Immature natural killer cell (primary cell): ENCODE data around the gene DUSP18. TPM values are rescaled to one million over a fixed set of nuclear protein-coding genes. Genes with fewer than 3 reads are reported as not detected.
"Not testable (repeated sequence)": the region's sequence is repeated elsewhere in the genome, so short reads cannot be mapped to it uniquely, and the experiment has no call there.

Experiments
- DNase-seq, 3 donors: peaks; one replicate each; pipeline ENCODE4 v3.0.0; 2022; ENCODE audit warnings: mixed read lengths in 1 of 3
- H3K27ac Mint-ChIP-seq, 6 donors: one replicate each; pipeline ENCODE4 v1.8.0; 2020; ENCODE audit warnings: mixed read lengths in 6 of 6, mild to moderate bottlenecking in 5 of 6, inconsistent platforms in 4 of 6, moderate library complexity in 3 of 6
- H3K27me3 Mint-ChIP-seq, 3 donors: one replicate each; pipeline ENCODE4 v1.8.0; 2020 to 2021; ENCODE audit warnings: low read depth in 3 of 3, mild to moderate bottlenecking in 3 of 3, mixed read lengths in 3 of 3, moderate library complexity in 3 of 3, inconsistent platforms in 1 of 3
- H3K36me3 Mint-ChIP-seq, 3 donors: one replicate each; pipeline ENCODE4 v1.8.0; 2020; ENCODE audit warnings: mixed read lengths in 3 of 3, inconsistent platforms in 2 of 3, mild to moderate bottlenecking in 2 of 3
- H3K4me1 Mint-ChIP-seq, 2 donors: one replicate each; pipeline ENCODE4 v1.8.0; 2020; ENCODE audit warnings: inconsistent platforms in 2 of 2, mild to moderate bottlenecking in 2 of 2, mixed read lengths in 2 of 2, moderate library complexity in 1 of 2
- H3K4me3 Mint-ChIP-seq, 5 donors: one replicate each; pipeline ENCODE4 v1.8.0; 2020; ENCODE audit warnings: mild to moderate bottlenecking in 5 of 5, mixed read lengths in 5 of 5, inconsistent platforms in 3 of 5, moderate library complexity in 3 of 5
- H3K9me3 Mint-ChIP-seq, 6 donors: one replicate each; pipeline ENCODE4 v1.8.0; 2020; ENCODE audit warnings: mild to moderate bottlenecking in 6 of 6, mixed read lengths in 6 of 6, inconsistent platforms in 4 of 6, moderate library complexity in 3 of 6
- polyA plus RNA-seq, 3 donors: library from polyadenylated mRNA; unstranded; fragments of 300-500 nt; fragmentation: Illumina TruSeq; gene quantifications; one replicate each; pipeline ENCODE4 v1.2.3, GENCODE V29; 2021

The DUSP18 gene
- polyA plus RNA-seq, 3 donors from 2014 or later: 4.6 to 8.6 (median 4.7) TPM

DNA sequence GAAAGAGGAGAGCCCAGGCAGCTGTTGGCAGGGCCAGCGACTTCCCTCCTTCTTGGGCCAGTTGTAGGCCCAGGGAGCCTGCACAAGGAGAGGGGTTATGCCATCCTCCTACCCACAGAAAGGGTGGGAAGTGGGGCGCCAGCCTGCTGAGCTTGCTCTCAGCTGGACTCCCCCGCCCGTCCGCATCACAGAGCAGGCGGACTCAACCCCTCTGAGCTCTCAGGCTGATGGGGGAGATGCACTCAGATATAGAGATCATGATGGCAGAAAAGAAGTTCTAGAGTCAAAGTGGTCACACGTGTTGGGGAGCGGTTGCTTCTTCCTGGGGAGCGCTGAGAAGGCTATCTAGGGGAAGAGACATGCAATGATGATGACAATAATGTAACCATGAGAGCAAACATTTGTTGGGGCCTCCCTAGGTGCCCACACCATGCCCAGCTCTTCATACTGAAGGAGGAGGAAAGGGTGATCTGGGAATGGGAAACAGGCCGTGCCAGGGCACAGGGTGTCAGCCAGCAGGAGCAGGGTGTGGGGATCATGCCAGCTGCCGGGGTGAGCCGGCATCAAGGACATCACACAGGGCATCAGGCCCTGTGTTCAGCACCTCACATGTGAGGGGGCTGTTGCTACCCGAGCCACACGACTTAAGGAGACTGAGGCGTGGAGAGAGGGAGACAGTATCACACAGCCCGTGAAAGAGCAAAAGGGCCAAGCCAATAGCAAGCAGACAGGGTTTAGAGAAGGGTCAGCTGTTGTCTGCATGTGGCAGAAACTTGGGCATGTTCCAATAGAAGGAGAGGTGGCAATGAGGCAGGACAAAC, 24.4 kb downstream of the DUSP18 start:
- peaks cover 0 to 4% (median 0%) of the 10 kb centered on the region in 3 donors for H3K36me3 Mint-ChIP-seq
- no peak for DNase-seq
- H3K9me3 Mint-ChIP-seq: peaks cover 0 to 2% (median 0%) of the 10 kb centered on the region in 6 donors
- peak overlapping the region in 2 of 6 donors; percentile 14 to 53 for H3K27ac Mint-ChIP-seq
- no peaks in the 10 kb centered on the region for H3K27me3 Mint-ChIP-seq
- H3K4me1 Mint-ChIP-seq: no peaks in the 10 kb centered on the region
- no peak overlapping the region for H3K4me3 Mint-ChIP-seq

DNA sequence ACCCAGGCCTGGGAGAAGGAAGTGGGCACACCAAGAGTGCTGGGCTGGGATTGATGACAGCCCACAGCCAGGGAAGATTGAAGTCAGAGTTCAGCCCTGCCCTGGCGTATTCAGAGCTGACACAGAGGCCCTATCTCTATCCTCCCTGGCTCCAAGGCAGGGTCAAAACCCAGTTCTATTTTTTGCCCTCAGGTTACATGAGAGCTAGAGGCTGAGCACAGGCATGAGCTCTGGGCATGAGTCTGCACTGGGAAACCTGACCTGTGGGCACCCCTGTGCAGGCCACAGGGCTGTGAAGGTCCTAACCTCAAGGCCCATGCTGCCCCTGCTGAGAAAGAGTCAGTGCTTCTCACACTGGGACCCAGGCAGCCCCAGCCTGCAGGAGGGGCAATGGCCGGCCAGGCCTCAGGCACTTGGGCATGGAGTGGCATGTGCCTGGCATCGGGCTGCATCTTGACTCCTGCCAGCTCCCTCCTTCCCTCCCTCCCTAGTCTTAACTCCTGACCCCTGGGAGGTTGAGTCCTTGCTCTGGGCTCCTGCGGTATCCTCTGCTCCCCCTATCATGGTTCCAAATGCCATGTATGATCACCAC, 26.7 kb downstream of the DUSP18 start:
- peaks cover 0 to 2% (median 0%) of the 10 kb centered on the region in 6 donors for H3K9me3 Mint-ChIP-seq
- no peak overlapping the region for H3K27ac Mint-ChIP-seq
- H3K36me3 Mint-ChIP-seq: peaks cover 0 to 4% (median 0%) of the 10 kb centered on the region in 3 donors
- H3K4me3 Mint-ChIP-seq: no peak overlapping the region
- peaks cover 0 to 2% (median 0%) of the 10 kb centered on the region in 3 donors for H3K27me3 Mint-ChIP-seq
- peaks cover 9 to 10% of the 10 kb centered on the region in 2 donors for H3K4me1 Mint-ChIP-seq
- no peak for DNase-seq

DNA sequence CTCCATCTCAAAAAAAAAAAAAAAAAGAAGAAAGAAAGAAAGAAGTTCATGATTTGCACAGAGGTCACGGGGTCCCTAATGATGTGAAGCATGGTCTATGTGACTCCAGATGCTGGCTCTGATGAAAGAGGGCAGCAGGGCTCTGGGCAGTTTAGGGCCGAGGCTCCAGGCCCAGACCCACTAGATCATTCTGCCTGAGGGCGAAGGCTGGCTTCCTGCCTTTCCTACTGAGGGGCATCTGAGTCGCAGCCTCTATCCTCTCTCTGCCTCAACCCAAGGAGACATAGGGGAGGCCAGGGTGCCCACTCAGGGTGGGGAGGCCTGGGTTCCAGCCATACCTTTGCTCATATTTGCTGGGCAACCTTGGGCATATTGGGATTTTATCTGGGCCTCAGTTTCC, 27.3 kb downstream of the DUSP18 start:
- Mint-ChIP-seq H3K4me1 (peaks cover 10 to 13% of the 10 kb centered on the region in 2 donors), H3K36me3 (peaks cover 0 to 4% (median 0%) of the 10 kb centered on the region in 3 donors), H3K4me3 (no peak overlapping the region), H3K9me3 (peaks cover 0 to 2% (median 0%) of the 10 kb centered on the region in 6 donors), H3K27ac (no peak overlapping the region), H3K27me3 (peaks cover 0 to 2% (median 0%) of the 10 kb centered on the region in 3 donors)
- no peak for DNase-seq

DNA sequence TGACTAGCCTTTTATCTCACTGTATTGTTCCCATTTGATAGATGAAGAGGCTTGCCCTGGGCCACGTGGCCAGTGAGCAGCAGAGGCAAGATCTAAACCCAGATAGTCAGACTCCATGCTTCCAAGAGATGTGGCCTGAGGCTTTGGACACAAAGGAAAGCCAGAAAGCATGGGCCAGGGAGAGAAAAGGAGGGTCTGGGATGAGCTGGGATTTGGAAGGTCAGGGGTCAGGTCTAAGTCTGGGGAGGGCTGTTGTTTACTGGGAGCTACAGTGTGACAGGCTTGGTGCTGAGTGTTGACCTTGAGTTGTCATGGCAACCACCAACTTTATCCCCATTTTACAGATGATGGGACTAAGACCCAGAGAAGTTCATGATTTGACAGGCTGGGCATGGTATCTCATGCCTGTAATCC, 30.0 kb downstream of the DUSP18 start:
- H3K9me3 Mint-ChIP-seq: peaks cover 0 to 2% (median 0%) of the 10 kb centered on the region in 6 donors
- H3K27ac Mint-ChIP-seq: peak overlapping the region in 2 of 6 donors; percentile 17 to 25
- H3K4me3 Mint-ChIP-seq: peak overlapping the region; percentile 4 to 57 (median 42)
- H3K27me3 Mint-ChIP-seq: peaks cover 1 to 3% (median 2%) of the 10 kb centered on the region in 3 donors
- peaks cover 0 to 4% (median 0%) of the 10 kb centered on the region in 3 donors for H3K36me3 Mint-ChIP-seq
- H3K4me1 Mint-ChIP-seq: peaks cover 19 to 20% of the 10 kb centered on the region in 2 donors
- DNase-seq: no peak

DNA sequence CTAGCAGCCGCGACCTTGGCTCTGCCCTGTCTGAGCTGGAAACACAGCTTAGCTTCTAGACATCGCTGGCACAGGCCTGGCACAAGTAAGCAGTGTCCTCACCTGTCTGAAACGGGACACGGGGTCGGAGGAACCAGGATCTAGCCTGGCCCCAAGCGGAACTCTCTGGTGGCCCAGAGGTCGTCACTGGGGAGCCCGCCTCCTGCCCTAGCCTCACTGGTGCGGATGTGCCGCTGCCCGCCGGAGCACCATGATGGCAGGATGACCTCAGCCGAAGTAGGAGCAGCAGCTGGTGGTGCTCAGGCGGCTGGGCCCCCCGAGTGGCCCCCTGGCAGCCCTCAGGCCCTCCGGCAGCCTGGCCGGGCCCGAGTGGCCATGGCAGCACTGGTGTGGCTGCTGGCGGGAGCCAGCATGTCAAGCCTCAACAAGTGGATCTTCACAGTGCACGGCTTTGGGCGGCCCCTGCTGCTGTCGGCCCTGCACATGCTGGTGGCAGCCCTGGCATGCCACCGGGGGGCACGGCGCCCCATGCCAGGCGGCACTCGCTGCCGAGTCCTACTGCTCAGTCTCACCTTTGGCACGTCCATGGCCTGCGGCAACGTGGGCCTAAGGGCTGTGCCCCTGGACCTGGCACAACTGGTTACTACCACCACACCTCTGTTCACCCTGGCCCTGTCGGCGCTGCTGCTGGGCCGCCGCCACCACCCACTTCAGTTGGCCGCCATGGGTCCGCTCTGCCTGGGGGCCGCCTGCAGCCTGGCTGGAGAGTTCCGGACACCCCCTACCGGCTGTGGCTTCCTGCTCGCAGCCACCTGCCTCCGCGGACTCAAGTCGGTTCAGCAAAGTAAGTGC, 31.2 kb downstream of the DUSP18 start:
- Mint-ChIP-seq H3K27ac (peak overlapping the region; percentile 60 to 85 (median 76)), H3K4me1 (peaks cover 19 to 20% of the 10 kb centered on the region in 2 donors), H3K27me3 (peaks cover 1 to 3% (median 2%) of the 10 kb centered on the region in 3 donors), H3K36me3 (peaks cover 0 to 4% (median 0%) of the 10 kb centered on the region in 3 donors), H3K4me3 (peak overlapping the region; percentile 79 to 92 (median 85)), H3K9me3 (peaks cover 0 to 2% (median 0%) of the 10 kb centered on the region in 6 donors)
- DNase-seq: peak; percentile 16 to 32 (median 18)

DNA sequence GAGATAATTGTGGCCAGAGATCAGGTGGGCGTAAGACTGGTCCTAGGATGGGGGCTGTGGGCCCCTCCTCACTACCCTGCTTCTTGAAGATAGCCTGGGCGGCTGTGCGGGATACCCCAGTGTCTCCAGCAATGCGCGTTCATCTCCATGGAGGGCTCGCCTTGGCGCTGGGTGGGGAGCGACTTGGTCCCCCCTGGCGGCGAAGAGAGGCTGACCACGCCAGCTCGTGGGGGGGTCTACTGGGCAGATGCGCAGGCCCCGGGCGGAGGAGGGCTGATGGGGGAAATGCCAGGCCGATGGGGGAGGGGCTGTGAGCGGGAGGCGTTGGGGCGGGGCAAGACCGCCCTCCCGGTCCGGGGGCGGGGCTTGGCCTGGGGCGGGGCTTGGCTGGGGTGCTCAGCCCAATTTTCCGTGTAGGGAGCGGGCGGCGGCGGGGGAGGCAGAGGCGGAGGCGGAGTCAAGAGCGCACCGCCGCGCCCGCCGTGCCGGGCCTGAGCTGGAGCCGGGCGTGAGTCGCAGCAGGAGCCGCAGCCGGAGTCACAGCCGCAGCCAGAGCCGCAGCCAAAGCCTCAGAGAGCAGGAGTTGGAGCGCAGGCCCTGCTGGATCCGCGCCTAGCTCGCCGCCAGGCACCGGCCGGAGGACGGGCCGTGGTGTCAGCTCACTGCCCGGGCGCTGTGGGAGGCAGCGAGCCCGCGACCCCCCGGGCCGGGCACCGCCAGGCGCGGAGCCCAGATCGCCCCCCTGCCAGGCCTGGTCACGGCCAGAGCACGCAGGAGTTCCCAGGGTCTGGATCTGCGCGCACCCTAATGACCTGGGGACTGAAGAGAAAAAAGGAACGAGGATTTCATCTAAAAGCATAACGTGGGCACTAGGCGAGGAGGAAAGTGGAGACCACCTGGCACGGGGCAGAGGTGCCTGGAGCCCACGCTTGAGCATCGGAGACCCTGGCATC, 32.1 kb downstream of the DUSP18 start, which contains the start of gene SLC35E4:
Gene SLC35E4, plus strand, starts transcription at position 509 of the 953 bp plus-strand sequence. CDS start 670 bp downstream, outside the sequence.
- peaks cover 1 to 4% (median 3%) of the 10 kb centered on the region in 3 donors for H3K27me3 Mint-ChIP-seq
- peaks cover 0 to 2% (median 0%) of the 10 kb centered on the region in 6 donors for H3K9me3 Mint-ChIP-seq
- peak within 1 kb of the TSS; percentile 80 to 92 (median 85) for H3K4me3 Mint-ChIP-seq
- peaks cover 19 to 20% of the 10 kb centered on the region in 2 donors for H3K4me1 Mint-ChIP-seq
- peak within 1 kb of the TSS; percentile 86 to 96 (median 94) for H3K27ac Mint-ChIP-seq
- DNase-seq: peak; percentile 90 to 92 (median 92)
- peaks cover 0 to 4% (median 0%) of the 10 kb centered on the region in 3 donors for H3K36me3 Mint-ChIP-seq

DNA sequence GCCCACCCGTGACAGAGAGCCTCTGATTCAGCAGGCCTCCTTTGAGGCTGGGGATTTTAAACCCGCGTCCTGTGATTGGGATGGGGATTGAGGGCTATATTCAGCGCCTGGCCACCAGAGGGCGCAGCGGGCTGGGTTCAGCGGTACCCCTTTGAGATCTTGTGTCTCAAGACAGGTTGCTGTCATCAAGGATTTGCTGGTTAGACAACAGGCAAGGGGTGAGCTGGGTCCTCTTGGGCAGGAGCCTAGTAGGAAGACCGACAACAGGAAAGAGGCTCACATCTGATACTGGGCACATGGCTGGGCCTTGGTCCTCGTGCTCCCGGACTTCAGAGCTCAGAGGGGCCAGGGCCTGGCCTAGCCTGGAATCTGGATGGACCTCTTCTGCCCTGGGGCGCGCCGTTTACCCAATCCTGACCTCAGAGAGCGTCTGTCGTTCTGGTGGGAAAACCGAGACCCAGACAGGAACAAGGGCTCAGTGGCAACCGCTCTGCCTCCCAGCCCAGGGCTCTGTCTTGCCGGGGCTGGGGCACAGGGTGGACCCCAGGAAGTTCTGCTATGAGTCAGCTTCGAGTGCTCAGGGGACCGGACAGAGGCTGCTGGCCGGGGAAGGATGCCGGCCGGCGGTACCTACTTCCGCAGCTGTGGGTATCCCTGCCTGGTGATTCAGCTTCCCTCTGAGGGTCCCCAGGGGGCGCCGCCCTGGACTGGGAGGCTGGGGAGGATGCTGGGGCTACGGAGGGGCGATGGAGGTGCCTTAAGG, 33.0 kb downstream of the DUSP18 start:
- Mint-ChIP-seq H3K27ac (peak overlapping the region; percentile 86 to 96 (median 94)), H3K4me3 (peak overlapping the region; percentile 77 to 87 (median 84)), H3K4me1 (peaks cover 19 to 20% of the 10 kb centered on the region in 2 donors), H3K36me3 (peaks cover 0 to 4% (median 0%) of the 10 kb centered on the region in 3 donors), H3K9me3 (peaks cover 0 to 2% (median 0%) of the 10 kb centered on the region in 6 donors), H3K27me3 (peaks cover 1 to 6% (median 3%) of the 10 kb centered on the region in 3 donors)
- DNase-seq: peak; percentile 83 to 85 (median 83)

DNA sequence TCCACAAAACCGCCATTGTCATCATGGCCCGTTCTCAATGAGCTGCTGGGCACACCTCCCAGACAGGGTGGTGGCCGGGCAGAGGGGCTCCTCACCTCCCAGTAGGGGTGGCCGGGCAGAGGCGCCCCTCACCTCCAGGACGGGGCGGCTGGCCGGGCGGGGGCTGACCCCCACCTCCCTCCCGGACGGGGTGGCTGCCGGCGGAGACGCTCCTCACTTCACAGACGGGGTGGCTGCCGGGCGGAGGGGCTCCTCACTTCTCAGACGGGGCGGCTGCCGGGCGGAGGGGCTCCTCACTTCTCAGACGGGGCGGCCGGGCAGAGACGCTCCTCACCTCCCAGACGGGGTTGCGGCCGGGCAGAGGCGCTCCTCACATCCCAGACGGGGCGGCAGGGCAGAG, 36.2 kb downstream of the DUSP18 start:
- not testable (repeated sequence) for H3K27me3 Mint-ChIP-seq, H3K4me3 Mint-ChIP-seq, DNase-seq, H3K27ac Mint-ChIP-seq, H3K9me3 Mint-ChIP-seq, H3K36me3 Mint-ChIP-seq
- H3K4me1 Mint-ChIP-seq: peaks cover 13 to 14% of the 10 kb centered on the region in 2 donors

DNA sequence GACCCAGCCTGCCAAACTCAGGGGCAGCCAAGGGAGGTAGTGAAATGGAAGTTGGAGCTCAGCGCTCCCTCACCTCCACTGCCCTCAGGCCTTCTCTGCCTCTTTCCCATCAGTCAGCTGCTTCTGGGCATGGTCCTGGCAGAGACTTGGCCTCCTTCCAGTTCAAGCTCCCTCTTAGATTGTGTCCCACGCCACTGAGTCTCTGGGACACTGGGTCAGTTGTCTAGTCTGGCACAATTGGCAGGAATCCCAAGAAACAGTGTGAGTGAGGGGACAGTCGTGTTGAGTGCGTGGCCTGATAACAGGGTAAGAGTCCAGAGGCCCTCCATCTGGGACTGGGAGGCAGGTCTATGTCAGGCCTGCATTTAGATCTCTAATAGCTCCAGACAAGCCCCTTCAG, 39.2 kb downstream of the DUSP18 start:
- peaks cover 0 to 4% (median 0%) of the 10 kb centered on the region in 3 donors for H3K27me3 Mint-ChIP-seq
- no peak overlapping the region for H3K27ac Mint-ChIP-seq
- no peaks in the 10 kb centered on the region for H3K9me3 Mint-ChIP-seq
- H3K36me3 Mint-ChIP-seq: no peaks in the 10 kb centered on the region
- H3K4me1 Mint-ChIP-seq: no peaks in the 10 kb centered on the region
- no peak for DNase-seq
- no peak overlapping the region for H3K4me3 Mint-ChIP-seq

DNA sequence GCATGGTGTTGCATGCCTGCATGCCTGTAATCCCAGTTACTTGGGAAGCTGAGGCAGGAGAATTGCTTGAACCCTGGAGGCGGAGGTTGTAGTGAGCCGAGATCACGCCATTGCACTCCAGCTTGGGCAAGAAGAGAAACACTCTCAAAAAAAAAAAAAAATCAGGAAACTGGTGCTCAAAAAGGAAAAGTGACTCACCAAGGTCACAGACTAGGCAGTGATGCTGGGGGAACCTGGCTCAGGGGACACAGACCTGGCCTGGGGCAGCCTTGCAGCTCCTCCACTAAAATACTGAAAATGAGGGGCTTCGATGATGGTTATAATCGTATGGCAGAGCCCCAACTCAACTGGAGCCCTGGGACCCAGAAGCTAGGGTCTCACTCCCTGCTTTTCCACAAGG, 40.2 kb downstream of the DUSP18 start:
- Mint-ChIP-seq H3K27ac (no peak overlapping the region), H3K4me3 (no peak overlapping the region), H3K27me3 (peaks cover 0 to 4% (median 0%) of the 10 kb centered on the region in 3 donors), H3K9me3 (no peaks in the 10 kb centered on the region), H3K36me3 (no peaks in the 10 kb centered on the region), H3K4me1 (no peaks in the 10 kb centered on the region)
- no peak for DNase-seq

DNA sequence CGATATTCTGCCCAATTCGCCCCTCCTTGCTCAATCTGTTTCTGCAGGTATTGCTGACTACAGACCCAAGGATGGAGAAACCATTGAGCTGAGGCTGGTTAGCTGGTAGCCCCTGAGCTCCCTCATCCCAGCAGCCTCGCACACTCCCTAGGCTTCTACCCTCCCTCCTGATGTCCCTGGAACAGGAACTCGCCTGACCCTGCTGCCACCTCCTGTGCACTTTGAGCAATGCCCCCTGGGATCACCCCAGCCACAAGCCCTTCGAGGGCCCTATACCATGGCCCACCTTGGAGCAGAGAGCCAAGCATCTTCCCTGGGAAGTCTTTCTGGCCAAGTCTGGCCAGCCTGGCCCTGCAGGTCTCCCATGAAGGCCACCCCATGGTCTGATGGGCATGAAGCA, 41.3 kb downstream of the DUSP18 start:
- H3K9me3 Mint-ChIP-seq: no peaks in the 10 kb centered on the region
- no peaks in the 10 kb centered on the region for H3K36me3 Mint-ChIP-seq
- no peaks in the 10 kb centered on the region for H3K4me1 Mint-ChIP-seq
- no peak overlapping the region for H3K27ac Mint-ChIP-seq
- no peak overlapping the region for H3K4me3 Mint-ChIP-seq
- no peak for DNase-seq
- H3K27me3 Mint-ChIP-seq: peaks cover 0 to 7% (median 2%) of the 10 kb centered on the region in 3 donors

DNA sequence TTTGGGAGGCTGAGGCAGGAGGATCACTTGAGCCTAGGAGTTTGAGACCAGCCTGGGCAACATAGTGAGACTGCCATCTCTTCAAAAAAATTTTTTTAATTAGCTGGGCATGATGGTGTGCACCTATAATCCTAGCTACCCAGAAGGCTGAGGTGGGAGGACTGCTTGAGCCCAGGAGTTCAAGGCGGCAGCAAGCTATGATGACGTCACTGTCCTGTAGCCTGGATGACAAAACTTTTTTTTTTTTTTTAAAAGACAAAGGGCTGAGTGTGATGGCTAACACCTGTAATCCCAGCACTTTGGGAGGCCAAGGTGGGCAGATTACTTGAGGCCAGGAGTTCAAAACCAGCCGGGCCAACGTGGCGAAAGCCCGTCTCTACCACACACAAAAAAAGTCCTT, 47.8 kb downstream of the DUSP18 start:
- H3K4me3 Mint-ChIP-seq, H3K4me1 Mint-ChIP-seq, H3K27ac Mint-ChIP-seq, DNase-seq, H3K9me3 Mint-ChIP-seq, H3K36me3 Mint-ChIP-seq, H3K27me3 Mint-ChIP-seq: not testable (repeated sequence)
